ENCODE measurements around the gene YARS2.
"Not testable (repeated sequence)": the region's sequence is repeated elsewhere in the genome, so short reads cannot be mapped to it uniquely, and the experiment has no call there.

Gene YARS2

GRCh38 chr12:32743264-32743663 is 12.4 kb downstream of the YARS2 start:
- Histone ChIP-seq H3K4me3 (ENCODE audit: low read length) (no peak overlapping the region), H3K9me3 (ENCODE audit: control insufficient read depth, low read length) (no peaks in the 10 kb centered on the region), H3K9ac (ENCODE audit: low read length) (no peak overlapping the region), H3K36me3 (ENCODE audit: control insufficient read depth, insufficient read depth, low read length, severe bottlenecking) (peaks cover 97% of the 10 kb centered on the region), H3K27me3 (replicated peaks; ENCODE audit: control insufficient read depth, insufficient read depth, low read length) (no peaks in the 10 kb centered on the region), H3K4me1 (ENCODE audit: control insufficient read depth, insufficient read depth, low read length) (no peaks in the 10 kb centered on the region)
- DNase-seq (ENCODE audit: low read depth), result no peak

DNA sequence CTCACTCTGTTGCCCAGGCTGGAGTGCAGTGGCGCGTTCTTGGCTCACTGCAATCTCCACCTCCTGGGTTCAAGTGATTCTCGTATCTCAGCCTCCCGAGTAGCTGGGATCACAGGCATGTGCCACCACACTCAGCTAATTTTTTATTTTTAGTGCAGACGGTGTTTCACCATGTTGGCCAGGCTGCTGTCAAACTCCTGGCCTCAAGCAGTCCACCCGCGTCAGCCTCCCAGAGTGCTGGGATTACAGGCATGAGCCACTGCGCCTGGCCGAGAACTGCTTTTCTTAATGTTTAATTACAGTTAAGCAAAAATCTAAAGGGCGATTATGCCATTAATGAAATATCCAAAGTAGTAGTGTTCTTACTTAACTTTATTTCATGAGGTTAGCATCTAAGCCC is 13.6 kb downstream of the YARS2 start:
- Histone ChIP-seq H3K4me3 (ENCODE audit: low read length) (no peak overlapping the region), H3K9me3 (ENCODE audit: control insufficient read depth, low read length) (no peaks in the 10 kb centered on the region), H3K9ac (ENCODE audit: low read length) (no peak overlapping the region), H3K4me1 (ENCODE audit: control insufficient read depth, insufficient read depth, low read length) (no peaks in the 10 kb centered on the region), H3K36me3 (ENCODE audit: control insufficient read depth, insufficient read depth, low read length, severe bottlenecking) (peaks cover 97% of the 10 kb centered on the region), H3K27me3 (replicated peaks; ENCODE audit: control insufficient read depth, insufficient read depth, low read length) (no peaks in the 10 kb centered on the region)
- DNase-seq (ENCODE audit: low read depth), result no peak

GRCh38 chr12:32739279-32739678 is 16.4 kb downstream of the YARS2 start:
- Histone ChIP-seq H3K4me3 (ENCODE audit: low read length) (no peak overlapping the region), H3K4me1 (ENCODE audit: control insufficient read depth, insufficient read depth, low read length) (no peaks in the 10 kb centered on the region), H3K27me3 (replicated peaks; ENCODE audit: control insufficient read depth, insufficient read depth, low read length) (no peaks in the 10 kb centered on the region), H3K9ac (ENCODE audit: low read length) (no peak overlapping the region), H3K36me3 (ENCODE audit: control insufficient read depth, insufficient read depth, low read length, severe bottlenecking) (peaks cover 88% of the 10 kb centered on the region), H3K9me3 (ENCODE audit: control insufficient read depth, low read length) (no peaks in the 10 kb centered on the region)
- DNase-seq (ENCODE audit: low read depth), result no peak

DNA sequence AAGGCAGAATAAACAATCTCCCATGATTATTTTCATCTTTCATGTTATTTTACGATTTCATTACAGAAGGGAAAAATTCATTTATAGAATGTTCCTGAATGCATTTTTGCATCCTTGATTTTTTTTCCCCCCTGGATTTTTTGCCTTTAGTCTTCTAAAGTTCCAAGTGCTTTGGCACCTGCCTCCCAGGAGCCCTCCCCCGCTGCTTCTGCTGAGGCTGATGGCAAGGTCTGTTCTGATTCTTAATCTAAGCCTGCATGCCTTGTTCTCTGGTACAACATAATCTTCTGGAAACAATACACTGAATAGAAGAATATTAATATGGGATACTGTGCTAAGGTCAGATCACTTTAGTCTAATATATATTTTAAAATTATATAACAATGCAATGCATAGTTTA is 18.0 kb downstream of the YARS2 start:
- H3K27me3 ChIP-seq (replicated peaks; ENCODE audit: control insufficient read depth, insufficient read depth, low read length), result no peaks in the 10 kb centered on the region
- H3K9me3 ChIP-seq (ENCODE audit: control insufficient read depth, low read length), result no peaks in the 10 kb centered on the region
- no peak overlapping the region for H3K4me3 ChIP-seq (ENCODE audit: low read length)
- H3K4me1 ChIP-seq (ENCODE audit: control insufficient read depth, insufficient read depth, low read length), result no peaks in the 10 kb centered on the region
- H3K9ac ChIP-seq (ENCODE audit: low read length), result no peak overlapping the region
- H3K36me3 ChIP-seq (ENCODE audit: control insufficient read depth, insufficient read depth, low read length, severe bottlenecking), result peaks cover 89% of the 10 kb centered on the region
- DNase-seq (ENCODE audit: low read depth), result no peak

DNA sequence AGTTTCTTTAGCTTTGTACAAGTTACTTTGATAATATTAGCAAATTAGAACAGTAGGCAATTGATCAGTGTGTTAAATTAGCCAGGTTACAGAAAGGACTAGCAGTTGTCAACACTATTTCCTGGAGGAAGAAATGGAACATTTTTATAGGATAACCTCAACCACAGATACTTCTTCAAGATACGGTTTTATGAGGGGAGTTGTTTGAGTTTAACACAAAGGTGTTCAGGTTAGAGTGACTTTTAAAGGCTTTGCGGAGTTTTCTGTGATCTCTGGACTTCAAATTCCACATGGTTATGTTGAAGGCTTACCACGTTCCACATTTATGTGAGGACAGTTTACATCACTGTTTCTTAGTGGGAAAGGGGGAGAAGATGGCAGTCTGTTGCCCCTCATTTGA is 19.3 kb downstream of the YARS2 start:
- Histone ChIP-seq H3K9me3 (ENCODE audit: control insufficient read depth, low read length) (no peaks in the 10 kb centered on the region), H3K4me1 (ENCODE audit: control insufficient read depth, insufficient read depth, low read length) (peaks cover 3% of the 10 kb centered on the region), H3K4me3 (ENCODE audit: low read length) (no peak overlapping the region), H3K27me3 (replicated peaks; ENCODE audit: control insufficient read depth, insufficient read depth, low read length) (no peaks in the 10 kb centered on the region), H3K9ac (ENCODE audit: low read length) (no peak overlapping the region), H3K36me3 (ENCODE audit: control insufficient read depth, insufficient read depth, low read length, severe bottlenecking) (peaks cover 90% of the 10 kb centered on the region)
- DNase-seq (ENCODE audit: low read depth), result no peak

DNA sequence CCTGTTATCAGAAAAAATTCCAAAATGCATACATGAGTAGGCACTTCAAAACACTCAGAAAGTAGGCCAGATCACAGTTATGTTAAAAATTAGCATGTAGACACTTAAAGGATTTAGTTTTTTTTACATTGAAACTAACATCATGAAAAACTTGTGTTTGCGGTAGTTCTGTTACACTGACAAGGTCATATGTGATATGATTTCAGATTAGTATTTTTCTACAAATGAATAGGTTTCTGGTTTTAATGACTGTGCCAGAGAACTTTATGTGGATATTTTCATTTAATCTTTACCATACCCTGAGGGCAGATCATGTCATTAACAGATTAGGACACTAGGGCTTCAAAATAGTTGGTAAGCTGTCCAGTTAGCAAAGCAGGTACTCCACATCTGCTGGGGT is 20.7 kb downstream of the YARS2 start:
- Histone ChIP-seq H3K4me1 (ENCODE audit: control insufficient read depth, insufficient read depth, low read length) (peaks cover 3% of the 10 kb centered on the region), H3K36me3 (ENCODE audit: control insufficient read depth, insufficient read depth, low read length, severe bottlenecking) (peaks cover 86% of the 10 kb centered on the region), H3K4me3 (ENCODE audit: low read length) (no peak overlapping the region), H3K9me3 (ENCODE audit: control insufficient read depth, low read length) (no peaks in the 10 kb centered on the region), H3K27me3 (replicated peaks; ENCODE audit: control insufficient read depth, insufficient read depth, low read length) (no peaks in the 10 kb centered on the region), H3K9ac (ENCODE audit: low read length) (no peak overlapping the region)
- DNase-seq (ENCODE audit: low read depth), result no peak

- peaks cover 70% of the 10 kb centered on the region for H3K36me3 ChIP-seq (ENCODE audit: control insufficient read depth, insufficient read depth, low read length, severe bottlenecking)
- no peaks in the 10 kb centered on the region for H3K9me3 ChIP-seq (ENCODE audit: control insufficient read depth, low read length)
- H3K27me3 ChIP-seq (replicated peaks; ENCODE audit: control insufficient read depth, insufficient read depth, low read length), result no peaks in the 10 kb centered on the region
- peaks cover 3% of the 10 kb centered on the region for H3K4me1 ChIP-seq (ENCODE audit: control insufficient read depth, insufficient read depth, low read length)
- no peak overlapping the region for H3K9ac ChIP-seq (ENCODE audit: low read length)
- no peak for DNase-seq (ENCODE audit: low read depth)
- no peak overlapping the region for H3K4me3 ChIP-seq (ENCODE audit: low read length)
These were observed 28.5 kb downstream of the YARS2 start for GRCh38 chr12:32727237-32727636.

DNA sequence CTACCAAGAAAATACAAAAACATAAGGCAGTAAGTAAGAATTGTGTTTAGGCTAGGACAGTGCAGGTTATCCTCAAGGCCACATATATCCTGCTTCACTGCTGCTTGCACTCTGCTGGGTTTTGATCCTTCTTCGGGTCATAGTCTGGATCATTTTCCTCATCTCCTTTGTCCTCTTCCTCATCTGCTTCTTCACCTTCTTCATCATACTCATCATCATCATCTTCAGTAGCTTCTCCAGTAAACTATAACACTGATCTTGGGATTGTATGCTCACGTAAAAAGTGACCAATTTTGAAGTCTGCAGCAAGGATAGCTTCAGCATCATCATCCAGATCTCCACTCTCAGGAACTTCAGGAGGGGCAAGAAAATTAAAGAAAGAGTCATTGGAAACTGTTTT is 29.4 kb downstream of the YARS2 start:
- Histone ChIP-seq H3K4me3 (ENCODE audit: low read length) (no peak overlapping the region), H3K9ac (ENCODE audit: low read length) (no peak overlapping the region), H3K27me3 (replicated peaks; ENCODE audit: control insufficient read depth, insufficient read depth, low read length) (no peaks in the 10 kb centered on the region), H3K9me3 (ENCODE audit: control insufficient read depth, low read length) (no peaks in the 10 kb centered on the region), H3K36me3 (ENCODE audit: control insufficient read depth, insufficient read depth, low read length, severe bottlenecking) (peaks cover 70% of the 10 kb centered on the region), H3K4me1 (ENCODE audit: control insufficient read depth, insufficient read depth, low read length) (no peaks in the 10 kb centered on the region)
- no peak for DNase-seq (ENCODE audit: low read depth)

GRCh38 chr12:32725308-32725707 is 30.4 kb downstream of the YARS2 start:
- not testable (repeated sequence) for H3K4me3 ChIP-seq (ENCODE audit: low read length); H3K27me3 ChIP-seq (replicated peaks; ENCODE audit: control insufficient read depth, insufficient read depth, low read length); H3K4me1 ChIP-seq (ENCODE audit: control insufficient read depth, insufficient read depth, low read length); DNase-seq (ENCODE audit: low read depth); H3K9me3 ChIP-seq (ENCODE audit: control insufficient read depth, low read length); H3K9ac ChIP-seq (ENCODE audit: low read length)
- peaks cover 68% of the 10 kb centered on the region for H3K36me3 ChIP-seq (ENCODE audit: control insufficient read depth, insufficient read depth, low read length, severe bottlenecking)

GRCh38 chr12:32718926-32719325 is 36.8 kb downstream of the YARS2 start:
- no peaks in the 10 kb centered on the region for H3K4me1 ChIP-seq (ENCODE audit: control insufficient read depth, insufficient read depth, low read length)
- H3K36me3 ChIP-seq (ENCODE audit: control insufficient read depth, insufficient read depth, low read length, severe bottlenecking), result peaks cover 51% of the 10 kb centered on the region
- H3K9me3 ChIP-seq (ENCODE audit: control insufficient read depth, low read length), result no peaks in the 10 kb centered on the region
- no peak overlapping the region for H3K4me3 ChIP-seq (ENCODE audit: low read length)
- no peak for DNase-seq (ENCODE audit: low read depth)
- no peaks in the 10 kb centered on the region for H3K27me3 ChIP-seq (replicated peaks; ENCODE audit: control insufficient read depth, insufficient read depth, low read length)
- H3K9ac ChIP-seq (ENCODE audit: low read length), result no peak overlapping the region

- Histone ChIP-seq H3K36me3 (ENCODE audit: control insufficient read depth, insufficient read depth, low read length, severe bottlenecking) (peaks cover 63% of the 10 kb centered on the region), H3K9me3 (ENCODE audit: control insufficient read depth, low read length) (no peaks in the 10 kb centered on the region), H3K4me3 (ENCODE audit: low read length) (no peak overlapping the region), H3K27me3 (replicated peaks; ENCODE audit: control insufficient read depth, insufficient read depth, low read length) (no peaks in the 10 kb centered on the region), H3K4me1 (ENCODE audit: control insufficient read depth, insufficient read depth, low read length) (no peaks in the 10 kb centered on the region), H3K9ac (ENCODE audit: low read length) (no peak overlapping the region)
- no peak for DNase-seq (ENCODE audit: low read depth)
These were observed 40.9 kb downstream of the YARS2 start for GRCh38 chr12:32714772-32715171.

GRCh38 chr12:32708926-32709325 is 46.8 kb downstream of the YARS2 start:
- Histone ChIP-seq H3K27me3 (replicated peaks; ENCODE audit: control insufficient read depth, insufficient read depth, low read length) (no peaks in the 10 kb centered on the region), H3K9me3 (ENCODE audit: control insufficient read depth, low read length) (no peaks in the 10 kb centered on the region), H3K4me1 (ENCODE audit: control insufficient read depth, insufficient read depth, low read length) (no peaks in the 10 kb centered on the region), H3K9ac (ENCODE audit: low read length) (no peak overlapping the region), H3K4me3 (ENCODE audit: low read length) (no peak overlapping the region), H3K36me3 (ENCODE audit: control insufficient read depth, insufficient read depth, low read length, severe bottlenecking) (peaks cover 73% of the 10 kb centered on the region)
- DNase-seq (ENCODE audit: low read depth), result no peak

Measured in adipocyte (in vitro differentiated cells).